GM18870 (cell line): ENCODE results near the gene NRP2.

Experiments
- ATAC-seq: cut with Tn5 transposase; IDR thresholded peaks from one replicate; pipeline ENCODE4 v1.9.1; 2021; ENCODE audit warnings: moderate library complexity; ENCODE audit not compliant: unreplicated experiment

Gene NRP2

DNA sequence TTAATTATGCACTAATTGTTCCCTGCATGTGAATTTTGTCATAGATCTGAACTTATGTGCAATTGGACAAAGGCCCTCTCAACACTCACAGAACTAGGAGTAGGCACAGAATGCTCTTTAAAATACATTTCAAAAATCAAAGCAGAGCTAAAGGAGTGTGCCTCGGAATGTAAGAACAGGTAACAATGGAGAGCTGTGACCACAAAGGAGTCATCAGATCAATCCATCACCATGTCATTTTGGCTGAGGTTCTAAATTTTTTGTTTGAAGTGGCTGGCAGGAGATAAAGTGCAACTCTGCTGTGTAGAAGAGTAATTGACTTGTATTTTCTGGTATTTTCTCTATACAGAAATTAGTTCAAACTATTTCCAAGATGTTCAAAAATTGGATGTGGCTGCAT lies 155.4 kb downstream of the NRP2 start:
- ATAC-seq = no peak

DNA sequence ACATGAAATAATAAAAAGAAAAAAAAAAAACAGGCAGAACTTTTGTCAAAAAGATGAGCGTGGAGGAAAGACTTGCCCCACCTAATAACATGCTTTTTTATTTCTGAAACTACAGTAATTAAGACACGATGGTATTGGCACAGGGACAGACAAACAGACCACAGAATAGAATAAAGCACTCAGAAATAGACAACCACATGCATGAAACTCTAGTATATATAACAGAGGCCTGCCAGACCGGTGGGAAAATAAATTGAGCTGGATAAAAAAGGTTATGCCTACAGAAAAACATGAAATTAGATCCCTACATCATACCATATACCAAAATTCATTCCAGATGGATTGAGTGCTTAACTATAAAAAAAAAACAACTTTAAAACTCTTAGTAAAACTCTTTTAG lies 163.1 kb downstream of the NRP2 start:
- no peak for ATAC-seq
